SK-N-SH treated with all-trans-retinoic acid at 6 μM for 48 hours (cell line): ENCODE results near the gene OR5J2.

Experiments used
- CSDC2 ChIP-seq: fragments of 250-450 bp; sonication (Bioruptor Pico); IDR thresholded peaks from 2 replicates; pipeline ENCODE4 v1.5.0; 2020; ENCODE audit warnings: mild to moderate bottlenecking, moderate library complexity
- ZNF8 ChIP-seq: fragments of 450-650 bp; formaldehyde crosslinking; IDR thresholded peaks from 2 replicates; pipeline ENCODE4 v1.5.0; 2020; ENCODE audit warnings: mild to moderate bottlenecking, moderate library complexity

DNA sequence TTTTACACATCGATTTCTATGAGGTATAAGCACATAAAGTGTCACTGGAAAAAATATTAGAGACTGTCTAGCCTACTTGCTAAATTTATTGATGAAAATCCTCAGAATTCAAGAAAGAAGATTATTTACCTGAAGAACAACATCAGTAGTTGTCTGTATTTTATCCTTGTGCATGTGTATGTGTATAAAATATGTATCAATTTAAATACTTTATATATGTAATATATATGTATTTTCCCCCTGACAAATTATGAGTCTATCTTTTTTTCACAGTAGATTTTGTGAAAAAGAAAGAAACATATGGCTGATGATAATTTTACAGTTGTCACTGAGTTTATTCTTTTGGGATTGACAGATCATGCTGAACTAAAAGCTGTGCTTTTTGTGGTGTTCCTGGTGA is at the start of gene OR5J2:
- TF ChIP-seq CSDC2 (CRISPR knock-in tag), result no peak
- no peak for TF ChIP-seq ZNF8 (CRISPR knock-in tag)
